TTC549 (cell line): Measurements from ENCODE around the gene NELL1.
"Not testable (repeated sequence)": the region's sequence is repeated elsewhere in the genome, so short reads cannot be mapped to it uniquely, and the experiment has no call there.

Experiments
- FAIRE-seq: peaks from 2 replicates; lab custom pipeline; 2012; peaks lifted over from hg19 to GRCh38; lab: Jason Lieb, UNC

NELL1 gene

DNA sequence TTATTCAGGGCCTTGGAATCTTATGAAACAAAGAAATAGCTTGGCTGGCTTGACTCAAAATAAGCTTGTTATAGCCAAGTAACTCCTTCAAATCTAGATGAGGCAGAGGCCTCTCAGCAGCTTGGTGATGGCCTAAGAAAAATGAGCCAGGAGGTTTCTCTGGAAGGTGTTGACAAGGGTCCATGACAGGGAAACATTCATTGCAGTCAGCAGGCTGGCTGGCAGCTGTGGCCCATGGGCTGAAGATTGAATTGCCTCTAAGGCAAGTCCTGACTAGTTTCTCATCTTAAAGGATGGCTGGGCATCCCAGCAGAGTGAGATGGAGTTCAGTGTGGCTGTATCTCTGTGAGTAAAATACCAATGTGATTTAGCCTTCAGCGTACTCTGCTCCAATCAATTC is 441.0 kb downstream of the NELL1 start:
- no peak for FAIRE-seq

DNA sequence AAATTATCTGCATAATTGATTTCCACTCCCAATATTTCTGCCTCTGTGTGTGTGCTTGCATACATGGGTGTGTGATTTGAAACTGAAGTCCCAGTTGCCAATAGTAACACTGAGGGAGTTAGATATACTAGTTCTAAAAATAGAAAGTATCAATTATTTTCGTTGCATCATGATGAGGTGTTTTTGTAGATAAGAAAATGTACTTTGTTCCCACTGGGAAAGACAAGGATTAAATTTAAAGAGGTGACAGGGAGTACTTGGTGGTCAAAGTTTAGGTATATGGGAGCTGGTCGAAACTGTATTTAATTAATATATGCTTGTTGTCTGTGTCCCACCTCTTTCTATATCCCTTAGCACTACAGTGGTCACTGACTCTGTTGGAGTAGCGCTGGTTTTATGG is 444.5 kb downstream of the NELL1 start:
- no peak for FAIRE-seq

DNA sequence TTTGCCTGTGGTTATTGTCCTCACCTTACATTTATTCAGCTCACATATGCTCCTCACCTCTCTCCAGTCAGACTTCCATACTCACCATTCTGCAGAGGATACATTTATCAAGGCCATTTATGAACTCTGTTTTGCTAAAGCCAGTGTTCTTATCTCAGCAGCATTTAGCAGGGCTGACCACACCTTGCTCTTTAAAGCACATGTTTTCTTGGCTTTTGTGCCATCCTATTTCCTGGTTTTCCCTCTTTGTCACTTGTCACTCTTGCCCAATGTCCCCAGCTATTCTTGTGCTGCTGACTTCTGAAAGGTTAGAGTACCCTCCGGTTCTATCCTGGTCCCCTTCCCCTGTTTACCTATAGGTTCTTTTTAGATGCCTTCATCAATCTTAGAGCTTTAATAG is 446.6 kb downstream of the NELL1 start:
- FAIRE-seq = no peak

DNA sequence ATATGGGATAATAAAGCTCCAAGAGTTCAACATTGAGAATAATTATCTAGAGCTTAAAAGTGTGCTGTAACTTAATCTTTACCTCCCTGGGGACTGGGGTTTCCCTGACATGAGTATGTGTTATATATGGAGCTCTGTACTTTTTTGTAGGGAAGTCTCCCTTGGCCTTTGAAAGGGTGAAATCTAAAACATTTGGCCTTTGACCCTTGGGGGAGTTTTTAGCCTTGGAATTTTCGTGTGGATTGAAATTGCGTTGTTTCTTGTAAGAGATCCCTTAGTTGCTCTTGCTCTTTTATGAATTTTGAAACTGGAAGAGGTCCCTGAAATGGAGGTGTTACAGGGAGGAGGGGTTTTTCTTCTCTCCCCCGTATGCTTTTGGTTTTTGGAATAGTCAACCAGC is 450.0 kb downstream of the NELL1 start:
- no peak for FAIRE-seq

DNA sequence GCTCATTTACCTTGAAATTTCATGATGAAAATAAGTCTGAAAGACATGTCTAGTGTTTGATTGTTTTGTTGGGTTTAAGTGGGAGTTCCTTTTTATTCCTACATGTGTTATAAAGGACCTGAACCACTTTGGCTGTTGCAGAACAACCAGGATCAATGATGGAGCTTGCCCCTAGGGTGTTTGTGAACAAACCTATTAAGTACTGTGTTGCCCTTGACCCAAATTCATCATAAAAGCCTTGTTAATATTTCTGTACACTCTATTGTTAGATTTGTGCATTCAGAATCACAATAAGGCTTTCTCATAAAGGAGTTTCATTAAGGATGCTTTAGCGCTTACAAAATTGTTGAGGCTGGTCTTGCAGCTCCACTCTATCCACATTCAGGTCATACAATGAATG is 452.6 kb downstream of the NELL1 start:
- FAIRE-seq = no peak

DNA sequence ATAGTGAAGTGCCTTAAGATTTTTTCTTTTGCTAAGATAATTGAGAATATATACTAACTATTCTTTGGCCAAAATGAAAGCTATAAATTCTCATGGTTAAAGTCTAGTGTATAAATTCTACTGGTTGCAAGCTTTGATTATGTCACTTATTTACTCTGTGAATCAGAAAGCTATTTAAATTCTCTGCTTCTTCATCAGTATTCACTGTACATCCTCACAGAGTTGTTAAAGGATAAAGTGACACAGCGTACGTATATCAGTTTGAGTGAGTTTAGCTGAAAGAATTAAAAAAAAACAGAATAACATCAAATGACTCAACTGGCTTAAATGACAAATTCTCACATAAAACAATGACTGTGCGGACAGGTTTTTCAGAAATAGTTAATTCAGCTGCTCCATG is 453.1 kb downstream of the NELL1 start:
- no peak for FAIRE-seq

DNA sequence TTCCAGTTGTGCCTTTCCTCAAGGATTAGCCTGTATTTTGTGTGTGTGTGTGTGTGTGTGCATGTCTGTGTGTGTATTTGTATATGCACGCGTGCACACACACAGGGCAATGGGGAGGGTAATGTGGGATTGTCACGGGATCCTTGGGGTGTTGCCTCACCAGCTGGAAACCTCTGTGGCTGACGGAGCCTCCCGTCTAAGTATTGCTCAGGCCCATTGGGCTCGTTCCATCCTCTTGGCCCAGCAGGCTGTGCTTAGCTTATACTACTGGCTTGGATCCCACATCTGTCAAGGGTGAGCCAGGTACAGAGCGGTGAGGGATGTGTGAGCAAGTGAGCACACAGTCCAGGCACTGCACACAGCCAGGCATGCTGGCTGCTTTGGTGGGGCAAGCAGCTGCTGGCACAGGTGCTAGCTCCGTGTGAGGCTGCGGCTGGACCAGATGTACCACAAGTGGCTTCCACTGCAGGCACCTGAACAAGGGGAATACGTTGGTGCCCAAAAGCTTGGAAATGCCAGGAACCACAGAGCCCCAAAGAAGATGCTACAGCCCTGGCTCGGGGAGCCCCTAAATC is 462.8 kb downstream of the NELL1 start:
- no peak for FAIRE-seq

DNA sequence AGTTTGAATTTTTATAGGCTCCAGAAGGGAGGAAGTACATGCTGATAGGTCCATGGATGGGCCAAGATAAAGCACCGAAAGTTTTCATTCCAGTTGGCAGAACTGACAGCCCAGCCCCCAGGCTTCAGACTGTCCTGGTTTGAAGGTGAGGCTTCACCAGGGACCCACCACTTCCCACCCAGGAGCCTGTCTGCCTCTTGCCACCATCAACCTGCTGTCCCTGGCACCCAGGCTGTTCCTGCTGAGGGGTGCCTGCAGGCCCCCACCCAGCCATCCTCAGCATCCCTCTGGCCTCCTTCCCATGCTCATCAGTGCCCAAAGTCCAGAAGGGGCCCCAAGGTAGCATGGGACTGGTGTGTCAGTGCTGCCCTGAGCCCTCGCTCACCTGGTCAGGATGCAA is 463.9 kb downstream of the NELL1 start:
- no peak for FAIRE-seq

DNA sequence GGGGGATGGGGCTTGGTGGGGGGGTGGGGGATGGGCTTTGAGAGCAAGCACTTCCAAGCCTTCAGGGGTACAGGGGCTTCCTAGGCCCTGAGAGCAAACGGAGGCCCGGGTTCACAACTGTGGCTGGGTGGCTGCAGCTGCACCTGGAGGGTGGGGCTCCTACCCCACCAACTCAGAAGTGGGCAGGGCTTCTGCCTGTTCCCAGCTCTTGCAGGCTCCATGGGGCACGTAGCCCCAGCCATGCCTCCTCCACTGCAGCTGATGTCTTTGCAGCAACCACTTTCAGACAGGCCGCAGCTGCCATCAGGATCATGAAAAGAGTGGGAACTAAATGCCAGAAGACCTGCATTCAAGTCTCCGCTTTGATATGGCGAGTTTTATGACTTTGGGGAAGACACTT is 464.3 kb downstream of the NELL1 start:
- FAIRE-seq = no peak

DNA sequence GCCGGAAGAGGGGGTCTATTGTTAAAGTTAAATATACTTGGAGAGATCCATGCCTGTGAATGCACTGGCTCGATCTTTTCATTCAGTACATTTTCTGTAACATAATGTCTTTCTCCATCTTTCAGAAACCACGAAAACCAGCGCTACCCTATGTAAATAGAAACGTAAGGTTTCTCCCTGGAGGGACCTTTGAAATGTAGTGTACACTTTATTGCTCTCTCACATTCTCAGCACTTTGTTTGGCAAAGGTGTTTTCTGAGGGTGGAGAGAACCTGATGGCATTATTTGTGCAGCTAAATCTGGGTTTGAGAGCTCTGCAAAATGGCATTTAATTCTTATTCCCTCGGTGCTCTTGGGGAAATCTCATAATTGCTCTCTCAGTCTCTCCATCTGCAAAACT is 468.4 kb downstream of the NELL1 start:
- no peak for FAIRE-seq

DNA sequence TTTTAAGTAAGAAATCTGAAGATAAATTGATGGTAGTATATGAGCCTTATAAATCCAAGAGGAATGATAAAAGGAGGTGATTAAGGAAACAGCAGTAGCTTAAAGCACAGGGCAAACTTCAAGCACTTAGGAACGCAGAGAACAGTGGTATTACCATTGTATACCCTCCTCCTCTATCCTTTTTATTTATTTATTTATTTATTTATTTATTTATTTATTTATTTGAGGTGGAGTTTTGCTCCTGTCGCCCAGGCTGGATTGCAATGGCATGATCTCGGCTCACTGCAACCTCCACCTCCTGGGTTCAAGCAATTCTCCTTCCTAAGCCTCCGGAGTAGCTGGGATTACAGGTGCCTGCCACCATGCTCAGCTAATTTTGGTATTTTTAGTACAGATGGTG is 472.2 kb downstream of the NELL1 start:
- not testable (repeated sequence) for FAIRE-seq

DNA sequence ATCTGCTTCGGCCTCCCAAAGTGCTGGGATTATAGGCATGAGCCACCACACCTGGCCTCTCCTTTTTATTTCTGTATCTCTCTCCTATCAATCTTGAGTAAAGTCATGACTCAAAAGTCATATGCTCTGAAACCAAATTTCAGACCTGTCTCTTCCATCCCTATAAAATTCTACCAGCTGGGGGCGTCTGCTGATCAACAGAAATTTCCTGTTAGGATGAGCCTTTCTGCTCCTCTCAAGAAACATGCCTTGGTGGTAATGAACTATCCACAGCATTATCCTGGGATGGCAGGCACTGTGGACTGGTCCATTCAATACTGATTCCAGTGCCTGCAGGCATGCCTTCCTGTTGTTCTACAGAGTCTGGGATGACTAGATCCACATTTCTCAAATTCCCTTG is 472.6 kb downstream of the NELL1 start:
- FAIRE-seq = no peak

DNA sequence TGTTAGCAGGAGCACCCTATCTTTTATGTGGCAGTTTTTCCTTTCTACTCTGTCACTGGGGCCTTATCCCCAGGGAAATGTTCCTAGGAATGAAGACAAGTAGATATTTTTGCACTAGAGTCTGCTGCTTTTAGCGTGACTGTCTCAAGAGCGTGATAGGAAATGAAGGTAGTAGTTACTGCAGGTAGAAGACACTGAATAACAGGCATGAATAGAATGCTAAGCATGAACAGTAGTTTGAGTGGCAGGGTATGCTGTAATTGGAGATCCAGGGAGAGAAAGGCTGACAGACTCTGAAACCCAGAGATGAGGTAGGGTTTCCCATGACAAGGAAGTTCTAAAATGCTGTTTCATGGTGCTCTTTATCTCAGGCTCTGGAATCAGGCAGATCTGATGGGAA is 475.1 kb downstream of the NELL1 start:
- FAIRE-seq = no peak

DNA sequence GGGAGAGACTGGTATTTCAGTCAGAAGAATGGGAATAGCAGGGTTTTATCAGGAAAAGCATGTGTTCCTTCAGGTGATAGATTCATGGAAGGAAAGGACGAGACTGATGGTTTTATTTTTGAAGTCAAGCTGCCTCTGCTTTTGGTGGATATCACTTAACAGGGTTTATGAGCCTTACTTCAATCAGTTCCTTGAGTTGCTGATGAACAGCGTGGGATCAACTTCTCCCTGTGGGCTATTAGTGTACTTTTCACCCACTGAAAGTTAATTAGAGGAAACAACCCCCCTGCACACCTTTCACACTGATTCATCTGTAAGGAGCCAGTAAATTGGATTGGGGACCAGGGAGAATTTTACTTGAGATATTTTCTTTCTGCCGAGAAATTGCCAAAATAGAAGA is 479.0 kb downstream of the NELL1 start:
- no peak for FAIRE-seq

DNA sequence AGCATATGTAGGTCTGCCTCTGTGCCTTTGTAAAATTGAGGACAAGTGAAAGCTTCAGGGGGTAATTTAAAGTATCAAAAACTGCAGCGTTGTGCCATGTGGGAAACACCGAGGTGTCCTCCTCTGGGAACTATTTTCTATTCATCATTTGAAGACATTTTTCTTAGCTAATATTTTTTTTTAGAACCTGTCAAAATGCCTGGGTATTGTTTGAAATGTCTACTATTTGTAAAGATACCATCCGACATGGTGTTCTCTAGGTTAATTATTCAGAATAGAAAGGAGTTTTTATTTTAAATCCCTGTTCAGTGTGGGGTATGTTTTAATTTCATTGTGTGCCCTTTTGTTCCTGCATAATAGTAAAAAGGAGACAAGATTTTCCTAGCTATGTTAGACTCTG is 490.8 kb downstream of the NELL1 start:
- FAIRE-seq = no peak

DNA sequence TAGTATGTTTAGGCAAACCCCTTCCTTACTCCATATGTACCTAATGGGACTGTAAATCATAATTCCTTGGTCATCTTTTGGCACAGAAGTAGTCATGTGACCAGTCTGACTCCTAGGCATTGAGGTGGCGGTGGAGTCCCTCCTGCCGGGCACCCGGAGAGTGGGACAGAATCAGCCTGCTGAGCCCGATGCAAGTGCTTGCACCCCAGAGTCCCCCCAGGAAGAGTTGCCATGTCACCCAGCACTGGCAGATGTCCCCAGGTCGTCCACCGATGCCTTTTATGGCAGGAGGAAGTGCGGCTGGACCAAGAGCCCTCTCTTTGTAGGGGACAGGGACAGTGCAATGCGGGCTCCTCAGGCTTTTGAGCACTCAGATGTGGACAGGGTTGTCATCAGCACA is 500.3 kb downstream of the NELL1 start:
- no peak for FAIRE-seq

DNA sequence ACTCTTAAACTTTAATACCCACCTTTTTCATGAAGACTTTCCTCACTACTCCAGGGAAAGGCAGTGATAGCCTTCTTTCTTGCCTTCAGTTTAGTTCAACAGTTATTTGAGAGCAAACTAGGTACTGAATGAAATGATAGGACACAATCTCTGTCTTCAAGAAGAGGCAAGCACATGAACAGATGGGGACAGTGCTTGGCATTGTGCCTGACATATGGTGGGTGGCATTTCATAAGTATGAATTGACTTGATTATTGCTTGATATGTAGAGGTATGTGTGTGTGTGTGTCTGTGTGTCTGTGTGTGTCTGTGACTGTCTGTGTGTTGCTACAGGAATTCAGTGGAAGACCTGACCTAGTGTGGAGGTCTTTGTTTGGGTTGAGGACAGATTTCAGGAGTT is 504.1 kb downstream of the NELL1 start:
- FAIRE-seq = no peak

DNA sequence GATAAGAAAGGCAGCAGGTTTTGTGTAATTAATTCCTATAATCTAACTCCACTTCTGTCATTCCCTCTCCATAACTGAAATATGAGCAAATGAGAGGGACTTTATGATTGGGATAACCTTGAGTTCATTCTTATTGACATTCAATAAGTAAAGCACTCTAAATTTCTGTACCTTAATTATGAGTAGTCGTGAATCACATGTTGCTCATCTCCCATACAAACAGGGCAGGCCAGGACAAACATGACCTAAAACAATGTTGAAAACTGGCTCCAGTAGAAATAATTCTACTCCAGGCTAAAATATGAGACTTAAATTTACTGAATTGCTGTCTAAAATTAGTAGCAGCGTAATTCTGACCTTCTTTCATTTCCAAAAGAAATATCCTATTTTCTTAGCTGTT is 505.4 kb downstream of the NELL1 start:
- no peak for FAIRE-seq

DNA sequence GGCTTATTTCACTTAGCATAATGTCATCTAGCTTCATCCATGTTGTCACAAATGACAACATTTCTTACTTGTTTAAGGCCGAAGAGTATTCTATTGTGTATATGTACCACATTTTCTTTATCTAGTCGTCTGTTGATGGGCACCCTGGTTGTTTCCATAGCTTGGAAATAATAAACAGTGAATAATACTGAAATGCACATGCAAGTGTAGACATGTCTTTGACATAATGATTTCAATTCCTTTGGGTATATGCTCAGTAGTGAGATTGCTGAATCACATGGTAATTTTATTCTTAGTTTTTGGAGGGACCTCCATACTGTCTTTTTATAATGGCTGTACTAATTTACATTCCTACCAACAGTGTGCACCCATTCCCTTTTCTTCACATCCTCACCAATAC is 508.0 kb downstream of the NELL1 start:
- FAIRE-seq = no peak

DNA sequence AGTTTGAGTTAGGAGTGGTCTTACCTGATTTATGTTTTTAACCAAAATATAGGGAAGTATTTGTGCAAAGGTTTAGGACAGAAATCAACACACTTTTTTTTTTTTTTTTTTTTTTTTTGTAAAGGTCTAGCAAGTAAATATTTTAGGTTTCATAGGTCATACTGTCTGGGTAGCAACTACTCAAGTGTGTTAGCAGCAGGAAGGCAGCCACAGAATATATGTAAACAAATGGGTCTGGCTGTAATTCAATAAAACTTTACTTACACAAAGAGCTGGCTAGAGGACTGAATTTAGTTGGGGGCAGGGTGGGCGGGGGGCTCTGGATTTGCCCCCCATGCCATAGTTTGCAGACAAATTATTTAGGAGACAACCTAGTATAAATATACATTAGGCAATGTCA is 510.4 kb downstream of the NELL1 start:
- no peak for FAIRE-seq

DNA sequence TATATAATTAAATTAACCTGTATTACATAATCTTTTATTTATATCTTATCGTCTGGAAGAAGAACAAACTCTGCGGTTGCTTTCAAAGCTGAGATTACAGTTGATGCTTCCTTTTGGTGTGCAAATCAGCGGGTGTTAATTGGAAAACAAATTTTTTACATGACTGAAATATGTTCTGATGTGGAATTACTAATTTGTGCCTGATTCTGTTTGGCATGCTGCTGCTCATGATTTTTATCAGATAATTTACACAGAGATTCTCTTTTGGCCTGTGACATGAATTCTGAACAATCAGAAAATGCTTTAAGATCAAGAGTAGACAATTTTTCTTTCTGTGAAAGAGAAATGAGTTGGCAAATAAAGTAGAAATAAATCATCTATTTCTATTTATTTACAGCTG is 510.8 kb downstream of the NELL1 start:
- FAIRE-seq = no peak

DNA sequence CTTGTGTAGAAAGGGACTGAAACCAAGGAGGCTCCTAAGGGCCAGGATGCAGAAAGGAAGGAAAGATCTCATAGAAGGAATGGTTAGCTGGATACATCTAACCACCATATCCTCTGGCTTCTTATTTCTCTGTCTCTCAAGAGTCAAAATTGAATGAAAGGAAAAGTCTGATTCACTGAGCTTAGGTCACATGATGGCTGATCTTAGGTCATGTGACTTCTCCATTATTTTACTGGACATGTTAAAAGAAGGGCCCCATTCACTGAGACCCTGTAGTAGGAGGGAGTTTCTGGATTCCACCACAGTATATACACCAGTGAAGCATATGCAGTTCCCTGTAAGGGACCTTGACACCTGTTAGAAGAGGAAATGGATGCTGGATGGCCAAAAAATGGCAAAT is 516.6 kb downstream of the NELL1 start:
- no peak for FAIRE-seq

DNA sequence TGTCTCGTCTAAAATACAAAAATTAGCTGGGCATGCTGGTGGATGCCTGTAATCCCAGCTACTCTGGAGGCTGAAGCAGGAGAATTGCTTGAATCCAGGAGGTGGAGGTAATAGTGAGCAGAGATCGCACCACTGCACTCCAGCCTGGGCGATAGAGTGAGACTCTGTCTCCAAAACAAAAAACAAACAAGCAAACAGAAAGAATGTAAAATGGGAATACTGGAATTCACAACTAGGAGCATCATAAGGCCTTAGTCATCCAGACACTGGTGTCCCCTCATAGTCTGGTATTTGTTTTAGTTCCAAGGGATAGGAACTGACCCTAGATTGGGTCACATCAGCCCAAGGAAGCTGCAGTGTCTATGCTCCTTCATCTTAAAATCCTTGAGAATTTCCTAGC is 520.8 kb downstream of the NELL1 start:
- no peak for FAIRE-seq

DNA sequence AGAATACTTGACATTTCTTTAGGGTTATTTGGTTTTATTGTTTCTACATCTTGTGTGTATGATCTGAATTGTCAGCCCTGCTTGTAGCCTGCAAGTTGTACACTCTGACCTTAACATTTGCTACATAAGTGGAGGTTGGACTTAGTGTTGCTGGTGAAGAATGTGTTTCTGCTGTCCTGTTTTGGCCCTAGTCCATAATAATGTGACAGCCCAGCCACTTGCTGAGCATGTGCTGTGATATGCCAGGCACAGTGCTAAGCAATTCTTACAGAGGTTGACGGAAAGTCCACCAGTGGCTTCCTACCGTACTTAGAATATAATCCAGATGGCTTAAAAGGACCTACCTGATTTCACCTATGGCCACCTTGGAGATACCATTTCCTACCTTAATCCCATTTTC is 526.6 kb downstream of the NELL1 start:
- FAIRE-seq = no peak

DNA sequence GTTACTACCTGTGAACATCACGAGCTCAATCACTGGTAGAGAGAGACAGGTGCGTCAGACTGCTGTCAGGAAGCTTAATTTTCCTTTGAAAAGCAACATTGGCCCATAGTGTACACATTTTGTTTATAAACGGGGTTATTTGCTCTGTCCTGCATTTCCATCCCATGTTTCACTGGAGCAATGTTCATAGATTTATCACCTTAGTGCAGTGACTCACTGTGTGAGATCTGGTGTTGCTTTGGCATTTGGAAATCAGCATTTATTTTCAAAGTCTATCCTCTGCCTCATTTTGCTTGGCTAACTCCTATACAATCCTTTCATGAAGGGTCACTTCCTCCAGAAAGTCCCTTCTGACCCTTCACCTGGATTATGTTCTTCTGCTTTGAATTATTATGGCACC is 529.1 kb downstream of the NELL1 start:
- FAIRE-seq = no peak
